H1 (cell line): ENCODE results near the gene RPL12. TPM values are rescaled to one million over a fixed set of nuclear protein-coding genes. Genes with fewer than 3 reads are reported as not detected.

Source experiments
- CTCF ChIA-PET: fragments of 300-600 bp; sonication (Branson Sonifier 250); formaldehyde crosslinking; loops from one replicate; lab custom pipeline; 2021; ENCODE audit not compliant: partially characterized antibody; lab: Charles Lee
- POLR2A ChIA-PET: fragments of 300-600 bp; sonication (Branson Sonifier 250); formaldehyde crosslinking; loops from one replicate; lab custom pipeline; 2021; ENCODE audit warnings: inconsistent platforms; ENCODE audit not compliant: partially characterized antibody; lab: Charles Lee
- DNase-seq, 2 experiments: peaks; one replicate each; pipeline versions ENCODE4 v3.0.0 to v3.0.0-alpha.2; 2010 to 2022; ENCODE audit warnings: low spot score in 2 of 2, low read depth in 1 of 2, mixed read lengths in 1 of 2
- FAIRE-seq: peaks from 2 replicates; lab custom pipeline; 2011; peaks lifted over from hg19 to GRCh38; lab: Jason Lieb, UNC
- H2AFZ ChIP-seq: 2 replicates; pipeline ENCODE4 v1.8.1; 2012; ENCODE audit warnings: low read length, inconsistent platforms
- H2AK5ac ChIP-seq: 2 replicates; pipeline ENCODE4 v1.6.1; 2013; ENCODE audit warnings: low read depth, low read length
- H2BK120ac ChIP-seq: replicated peaks from 2 replicates; pipeline ENCODE3; 2013; ENCODE audit warnings: low read depth, low read length, inconsistent platforms
- H2BK12ac ChIP-seq: 2 replicates; pipeline ENCODE4 v1.6.1; 2013; ENCODE audit warnings: low read depth, low read length
- H2BK15ac ChIP-seq: 2 replicates; pipeline ENCODE4 v1.6.1; 2013; ENCODE audit warnings: low read length
- H2BK20ac ChIP-seq: 2 replicates; pipeline ENCODE4 v1.6.1; 2013; ENCODE audit warnings: low read length
- H2BK5ac ChIP-seq: 2 replicates; pipeline ENCODE4 v1.6.1; 2013; ENCODE audit warnings: low read depth, low read length
- H3K14ac ChIP-seq: 2 replicates; pipeline ENCODE4 v1.6.1; 2013; ENCODE audit warnings: inconsistent platforms; ENCODE audit not compliant: insufficient read length
- H3K18ac ChIP-seq: 2 replicates; pipeline ENCODE4 v1.6.1; 2013; ENCODE audit warnings: low read length; ENCODE audit errors: extremely low read depth
- H3K23ac ChIP-seq: 2 replicates; pipeline ENCODE4 v1.6.1; 2013; ENCODE audit warnings: inconsistent platforms; ENCODE audit not compliant: insufficient read length
- H3K23me2 ChIP-seq: 2 replicates; pipeline ENCODE4 v1.6.1; 2013; ENCODE audit warnings: low read depth, low read length
- H3K27ac ChIP-seq: 2 replicates; pipeline ENCODE4 v1.6.1; 2011; ENCODE audit warnings: low read depth, low read length, inconsistent platforms
- H3K27me3 ChIP-seq, 4 experiments: replicated peaks in 1 of 4; 1 replicate in 1 of 4; 2 replicates in 3 of 4; pipeline versions ENCODE4 v1.6.1 to v1.8.1; 2011 to 2013; ENCODE audit warnings: low read length in 3 of 4, mild to moderate bottlenecking in 3 of 4, inconsistent platforms in 2 of 4, mixed read lengths in 2 of 4, moderate library complexity in 1 of 4; ENCODE audit not compliant: control insufficient read depth in 3 of 4, insufficient read depth in 3 of 4; ENCODE audit errors: extremely low read depth in 1 of 4
- H3K36me3 ChIP-seq, 4 experiments: 2 replicates each; pipeline versions ENCODE4 v1.6.1 to v1.8.1; 2011 to 2013; ENCODE audit warnings: mild to moderate bottlenecking in 4 of 4, low read length in 3 of 4, moderate library complexity in 2 of 4, control low read depth in 1 of 4, inconsistent platforms in 1 of 4; ENCODE audit not compliant: insufficient read depth in 4 of 4, control insufficient read depth in 2 of 4
- H3K4ac ChIP-seq: replicated peaks from 2 replicates; pipeline ENCODE3; 2013; ENCODE audit warnings: low read length, low read depth, mixed read lengths, inconsistent platforms; ENCODE audit not compliant: insufficient read length
- H3K4me1 ChIP-seq, 4 experiments: replicated peaks in 1 of 4; 1 replicate in 1 of 4; 2 replicates in 3 of 4; pipeline versions ENCODE4 v1.6.1 to v1.8.1; 2011 to 2013; ENCODE audit warnings: low read length in 3 of 4, inconsistent platforms in 2 of 4, mixed read lengths in 1 of 4; ENCODE audit not compliant: insufficient read depth in 4 of 4, control insufficient read depth in 3 of 4
- H3K4me2 ChIP-seq, 2 experiments: 2 replicates each; pipeline versions ENCODE4 v1.6.1 to v1.8.1; 2011 to 2013; ENCODE audit warnings: low read depth in 2 of 2, low read length in 2 of 2, control low read depth in 1 of 2, inconsistent platforms in 1 of 2, mild to moderate bottlenecking in 1 of 2; ENCODE audit not compliant: insufficient read depth in 1 of 2
- H3K4me3 ChIP-seq, 4 experiments: fragments of 200-600, 300-600 bp in 1 of 4; sonication (generic), shearing (Covaris generic), sonication (Bioruptor Twin) in 1 of 4; 2 replicates each; pipeline versions ENCODE4 v1.5.1 to v1.8.1; 2011 to 2016; ENCODE audit warnings: low read length in 4 of 4, low read depth in 3 of 4, control low read depth in 2 of 4, inconsistent platforms in 2 of 4, mild to moderate bottlenecking in 2 of 4, mixed read lengths in 1 of 4, moderate library complexity in 1 of 4; ENCODE audit not compliant: insufficient read depth in 2 of 4; ENCODE audit errors: extremely low read depth in 1 of 4
- H3K56ac ChIP-seq: replicated peaks from 2 replicates; pipeline ENCODE3; 2013; ENCODE audit warnings: low read depth, mild to moderate bottlenecking, mixed read lengths, low read length, inconsistent platforms; ENCODE audit not compliant: insufficient read length
- H3K79me1 ChIP-seq: 2 replicates; pipeline ENCODE4 v1.6.1; 2013; ENCODE audit warnings: low read depth, low read length, control low read depth
- H3K79me2 ChIP-seq, 2 experiments: 2 replicates each; pipeline versions ENCODE4 v1.6.1 to v1.8.1; 2012 to 2013; ENCODE audit warnings: low read length in 2 of 2, mild to moderate bottlenecking in 2 of 2, inconsistent platforms in 1 of 2; ENCODE audit not compliant: insufficient read depth in 2 of 2, control insufficient read depth in 1 of 2
- H3K9ac ChIP-seq, 4 experiments: replicated peaks in 1 of 4; 1 replicate in 1 of 4; 2 replicates in 3 of 4; pipeline versions ENCODE4 v1.6.1 to v1.8.1; 2011 to 2013; ENCODE audit warnings: low read depth in 3 of 4, low read length in 3 of 4, control low read depth in 2 of 4, mild to moderate bottlenecking in 2 of 4, moderate library complexity in 2 of 4, inconsistent platforms in 1 of 4; ENCODE audit errors: extremely low read depth in 1 of 4
- H3K9me3 ChIP-seq, 2 experiments: 2 replicates each; pipeline versions ENCODE4 v1.6.1 to v1.8.1; 2012 to 2013; ENCODE audit warnings: mild to moderate bottlenecking in 2 of 2, moderate library complexity in 2 of 2, control low read depth in 1 of 2, inconsistent platforms in 1 of 2, low read depth in 1 of 2, low read length in 1 of 2, mixed read lengths in 1 of 2; ENCODE audit not compliant: insufficient read depth in 2 of 2
- H4K20me1 ChIP-seq, 2 experiments: replicated peaks in 1 of 2; 2 replicates each; pipeline versions ENCODE3 to v1.8.1; 2011 to 2013; ENCODE audit warnings: inconsistent platforms in 2 of 2, low read length in 2 of 2, mild to moderate bottlenecking in 1 of 2; ENCODE audit not compliant: insufficient read depth in 2 of 2, control insufficient read depth in 1 of 2
- H4K5ac ChIP-seq: 2 replicates; pipeline ENCODE4 v1.6.1; 2013; ENCODE audit warnings: low read length, low read depth, mixed read lengths, inconsistent platforms; ENCODE audit not compliant: insufficient read length
- H4K8ac ChIP-seq: 2 replicates; pipeline ENCODE4 v1.8.0; 2013; ENCODE audit warnings: mild to moderate bottlenecking, moderate library complexity, low read length, inconsistent platforms; ENCODE audit not compliant: insufficient read depth; ENCODE audit errors: extremely low read depth
- H4K91ac ChIP-seq: replicated peaks from 2 replicates; pipeline ENCODE3; 2013; ENCODE audit warnings: low read length, mixed read lengths, inconsistent platforms; ENCODE audit not compliant: insufficient read length
- ATF2 ChIP-seq: IDR thresholded peaks from 2 replicates; pipeline ENCODE4 v1.6.1; 2012; ENCODE audit warnings: low read length, inconsistent platforms
- MAFK ChIP-seq: IDR thresholded peaks from 2 replicates; pipeline ENCODE4 v1.6.1; 2012; ENCODE audit warnings: low read depth, mild to moderate bottlenecking, improper control_type of control experiment, low read length
- SP2 ChIP-seq: IDR thresholded peaks from 2 replicates; pipeline ENCODE4 v1.6.1; 2012; ENCODE audit warnings: mild to moderate bottlenecking, low read length, inconsistent platforms
- WGBS, 2 experiments: shearing (Covaris generic) in 1 of 2; methylation state at CpG; one replicate each; pipeline versions ENCODE4 v1.1.6 to v1.1.7; 2013 to 2015; ENCODE audit warnings: low lambda C conversion rate in 2 of 2, mixed read lengths in 2 of 2, inconsistent platforms in 1 of 2, low coverage in 1 of 2, missing lambda C conversion rate in 1 of 2; ENCODE audit not compliant: insufficient replicate concordance in 2 of 2, insufficient coverage in 1 of 2, insufficient read length in 1 of 2; ENCODE audit errors: extremely low coverage in 1 of 2, missing lambda C conversion rate in 1 of 2; 5-methylcytosine and 5-hydroxymethylcytosine counted together
- polyA plus RNA-seq, 7 experiments: library from polyadenylated mRNA; depleted of rRNA in 3 of 7; stranded (reverse) in 5 of 7; unstranded in 2 of 7; fragments of >200 nt in 5 of 7; fragments of 200-250 nt in 2 of 7; gene quantifications; 1 replicate in 5 of 7; 2 replicates in 1 of 7; 4 replicates in 1 of 7; pipeline versions ENCODE4 v1.2.1 to v1.2.3, GENCODE V29; 2011 to 2013; ENCODE audit warnings: missing spikeins in 2 of 7, mixed read lengths in 2 of 7
- total RNA-seq: library from RNA; stranded (reverse); fragmentation: NEBNext Ultra II Directional; extraction: Animal tissue kit (Norgen Biotek cat#: 25700); gene quantifications from 2 replicates; pipeline ENCODE4 v1.2.1, GENCODE V29; 2021
- TF ChIP-seq, protein P1 (sequence below): IDR thresholded peaks from 2 replicates; pipeline ENCODE4 v1.6.1; 2012; ENCODE audit warnings: inconsistent platforms

The RPL12 gene
- total and polyA plus RNA-seq, 2 of the 8 experiments (the other 6 are each of a cell fraction or from before 2014, with no cell fraction given) = 1,993 to 4,892 TPM

GRCh38 chr9:127497656-127498290 lies 46.6 kb upstream of the RPL12 start:
- Histone ChIP-seq H3K36me3 (peaks cover 3 to 7% (median 5%) of the 10 kb centered on the region in 4 experiments; a peak in 5 of 8 replicates), H3K79me2 (no peaks in the 10 kb centered on the region), H2BK12ac (no peak overlapping the region), H3K23me2 (no peaks in the 10 kb centered on the region), H4K8ac (no peak overlapping the region), H3K4me2 (no peak overlapping the region), H3K18ac (no peak overlapping the region), H3K27me3 (no peaks in the 10 kb centered on the region), H3K4ac (no peak overlapping the region), H3K9ac (no peak overlapping the region), H2BK15ac (no peak overlapping the region), H2AK5ac (no peak overlapping the region), H2BK5ac (no peak overlapping the region), H2AFZ (no peak overlapping the region), H3K23ac (no peak overlapping the region), H2BK20ac (no peak overlapping the region), H3K14ac (no peak overlapping the region), H4K20me1 (no peaks in the 10 kb centered on the region), H3K27ac (no peak overlapping the region), H2BK120ac (no peak overlapping the region), H3K79me1 (no peaks in the 10 kb centered on the region), H4K5ac (no peak overlapping the region), H3K4me3 (no peak overlapping the region), H3K9me3 (no peaks in the 10 kb centered on the region), H3K56ac (no peak overlapping the region), H3K4me1 (no peaks in the 10 kb centered on the region), H4K91ac (no peak overlapping the region)
- FAIRE-seq (no peak), DNase-seq (no peak)
- ChIA-PET CTCF (interaction anchor here (0.8 to 0.9 kb wide), 3 partner anchors 28 to 42 kb away, joined by 3 read pairs; no protein-coding TSS in a partner anchor), POLR2A (no interaction called here)
- WGBS, 2 experiments = 93% methylated on average over 13 of the region's 13 CpGs; no CpG with 5 or more reads in 1 of the 2 experiments
- TF ChIP-seq MAFK = no peak
- no peak for TF ChIP-seq ATF2
- TF ChIP-seq, protein P1, sequence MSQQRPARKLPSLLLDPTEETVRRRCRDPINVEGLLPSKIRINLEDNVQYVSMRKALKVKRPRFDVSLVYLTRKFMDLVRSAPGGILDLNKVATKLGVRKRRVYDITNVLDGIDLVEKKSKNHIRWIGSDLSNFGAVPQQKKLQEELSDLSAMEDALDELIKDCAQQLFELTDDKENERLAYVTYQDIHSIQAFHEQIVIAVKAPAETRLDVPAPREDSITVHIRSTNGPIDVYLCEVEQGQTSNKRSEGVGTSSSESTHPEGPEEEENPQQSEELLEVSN = no peak
- no peak for TF ChIP-seq SP2
